Fibroblast of villous mesenchyme (primary cell): ENCODE measurements around the gene LTA. TPM values are rescaled to one million over a fixed set of nuclear protein-coding genes. Genes with fewer than 3 reads are reported as not detected.
"Not testable (repeated sequence)": the region's sequence is repeated elsewhere in the genome, so short reads cannot be mapped to it uniquely, and the experiment has no call there.

ENCODE experiments used
- DNase-seq: peaks from one replicate; pipeline ENCODE4 v3.0.0-alpha.2; 2010; ENCODE audit warnings: low read depth
- H3K4me3 ChIP-seq: 2 replicates; pipeline ENCODE4 v1.5.1; 2011; ENCODE audit warnings: low read depth, mild to moderate bottlenecking, low read length
- total RNA-seq: library from RNA; depleted of rRNA; stranded (reverse); fragments of >200 nt; gene quantifications from 2 replicates; pipeline ENCODE4 v1.2.3, GENCODE V29; 2012
- TF ChIP-seq, protein P1 (sequence below): IDR thresholded peaks from 2 replicates; pipeline ENCODE4 v1.5.1; 2012; ENCODE audit warnings: low read depth, mild to moderate bottlenecking, low read length; ENCODE audit not compliant: insufficient read depth

The LTA gene
- total RNA-seq, 1 donor, result not detected

DNA sequence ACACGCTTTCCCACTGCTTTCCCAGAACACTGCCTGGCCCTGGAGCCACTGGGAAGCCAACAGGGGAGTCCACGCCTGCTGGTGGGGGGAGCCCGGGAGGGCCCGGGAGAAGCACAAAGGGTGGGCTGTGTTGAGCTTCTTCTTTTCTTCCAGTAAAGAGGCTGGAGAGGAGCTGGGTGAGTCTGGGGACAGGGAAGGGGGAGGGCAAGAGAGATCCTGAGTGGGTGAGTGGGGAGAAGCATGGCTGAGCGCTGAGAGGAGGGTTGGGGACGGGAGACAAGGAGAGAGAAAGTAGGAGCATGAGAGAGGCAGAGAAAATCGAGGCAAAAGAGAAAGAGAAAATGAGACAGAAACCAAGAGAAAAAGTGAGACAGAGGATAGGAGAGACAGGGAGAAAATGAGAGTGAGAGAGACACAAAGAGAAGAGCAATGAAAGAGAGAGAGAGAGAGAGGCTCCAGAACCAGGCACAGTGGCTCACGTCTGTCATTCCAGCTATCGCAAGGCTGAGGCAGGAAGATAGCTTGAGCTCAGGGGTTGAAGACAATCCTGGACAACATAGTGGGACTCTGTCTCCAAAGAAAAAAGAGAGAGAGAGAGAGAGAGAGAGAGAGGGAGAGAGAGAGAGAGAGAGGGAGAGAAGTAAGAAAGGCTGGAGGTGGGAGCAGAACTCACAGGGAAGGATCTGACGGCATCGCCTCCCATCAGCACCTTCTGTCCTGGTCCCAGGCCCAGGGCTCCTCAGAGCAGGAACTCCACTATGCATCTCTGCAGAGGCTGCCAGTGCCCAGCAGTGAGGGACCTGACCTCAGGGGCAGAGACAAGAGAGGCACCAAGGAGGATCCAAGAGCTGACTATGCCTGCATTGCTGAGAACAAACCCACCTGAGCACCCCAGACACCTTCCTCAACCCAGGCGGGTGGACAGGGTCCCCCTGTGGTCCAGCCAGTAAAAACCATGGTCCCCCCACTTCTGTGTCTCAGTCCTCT is 16.0 kb downstream of the LTA start:
- H3K4me3 ChIP-seq, result no peak overlapping the region
- DNase-seq, result no peak
- TF ChIP-seq, protein P1, sequence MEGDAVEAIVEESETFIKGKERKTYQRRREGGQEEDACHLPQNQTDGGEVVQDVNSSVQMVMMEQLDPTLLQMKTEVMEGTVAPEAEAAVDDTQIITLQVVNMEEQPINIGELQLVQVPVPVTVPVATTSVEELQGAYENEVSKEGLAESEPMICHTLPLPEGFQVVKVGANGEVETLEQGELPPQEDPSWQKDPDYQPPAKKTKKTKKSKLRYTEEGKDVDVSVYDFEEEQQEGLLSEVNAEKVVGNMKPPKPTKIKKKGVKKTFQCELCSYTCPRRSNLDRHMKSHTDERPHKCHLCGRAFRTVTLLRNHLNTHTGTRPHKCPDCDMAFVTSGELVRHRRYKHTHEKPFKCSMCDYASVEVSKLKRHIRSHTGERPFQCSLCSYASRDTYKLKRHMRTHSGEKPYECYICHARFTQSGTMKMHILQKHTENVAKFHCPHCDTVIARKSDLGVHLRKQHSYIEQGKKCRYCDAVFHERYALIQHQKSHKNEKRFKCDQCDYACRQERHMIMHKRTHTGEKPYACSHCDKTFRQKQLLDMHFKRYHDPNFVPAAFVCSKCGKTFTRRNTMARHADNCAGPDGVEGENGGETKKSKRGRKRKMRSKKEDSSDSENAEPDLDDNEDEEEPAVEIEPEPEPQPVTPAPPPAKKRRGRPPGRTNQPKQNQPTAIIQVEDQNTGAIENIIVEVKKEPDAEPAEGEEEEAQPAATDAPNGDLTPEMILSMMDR, result no peak

DNA sequence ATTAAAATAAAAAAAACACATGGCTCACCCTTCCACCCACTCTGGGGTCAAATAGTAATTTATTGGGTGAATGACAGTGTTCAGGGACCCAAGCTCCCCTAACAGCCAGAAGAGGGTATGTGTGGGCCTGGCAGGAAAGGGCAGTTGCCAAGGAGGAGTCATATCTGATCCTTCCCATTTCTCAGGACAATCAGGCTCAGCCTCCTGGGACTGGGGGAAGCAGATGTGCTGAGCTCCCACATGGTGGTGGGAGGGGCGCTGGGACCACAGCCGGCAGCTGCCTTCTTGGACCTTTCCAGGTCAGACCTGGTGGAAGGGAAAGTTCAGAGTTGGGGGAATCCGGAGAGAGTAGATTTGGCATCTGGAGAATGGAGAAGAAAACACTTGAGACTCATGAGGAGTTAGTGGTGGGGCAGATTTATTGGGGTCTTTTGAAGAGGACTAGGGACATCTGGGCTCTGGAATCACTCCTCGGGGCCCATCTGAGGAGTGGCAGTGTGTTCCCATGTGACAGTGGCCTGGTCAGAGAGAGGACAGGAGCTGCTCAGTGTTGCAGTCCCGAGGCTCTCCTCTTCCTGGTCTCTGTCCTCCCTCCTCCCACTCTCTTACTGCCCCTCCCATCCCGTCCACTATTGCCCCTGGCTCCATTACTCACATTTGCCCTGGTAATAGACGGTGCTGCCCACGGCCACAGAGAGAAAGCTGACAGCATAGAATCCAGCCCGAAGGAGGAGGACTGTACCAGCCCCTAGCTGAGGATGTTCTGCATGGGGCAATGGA is 17.0 kb downstream of the LTA start:
- DNase-seq, result no peak
- TF ChIP-seq, protein P1, result no peak
- no peak overlapping the region for H3K4me3 ChIP-seq

DNA sequence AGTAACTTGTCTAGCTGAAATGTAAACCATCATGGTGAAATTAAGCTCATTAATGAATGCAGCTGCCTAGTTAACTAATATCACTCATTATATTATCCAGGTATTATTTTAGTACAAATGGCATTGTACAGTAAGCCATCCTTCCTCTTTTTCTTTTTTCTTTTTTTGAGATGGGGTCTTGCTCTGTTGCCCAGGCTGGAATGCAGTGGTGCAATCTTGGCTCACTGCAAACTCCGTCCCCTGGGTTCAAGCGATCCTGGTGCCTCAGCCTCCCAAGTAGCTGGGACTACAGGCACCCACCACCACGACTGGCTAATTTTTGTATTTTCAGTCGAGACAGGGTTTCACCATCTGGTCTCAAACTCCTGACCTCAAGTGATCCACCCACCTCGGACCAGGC is 18.6 kb downstream of the LTA start:
- H3K4me3 ChIP-seq, DNase-seq: not testable (repeated sequence)

DNA sequence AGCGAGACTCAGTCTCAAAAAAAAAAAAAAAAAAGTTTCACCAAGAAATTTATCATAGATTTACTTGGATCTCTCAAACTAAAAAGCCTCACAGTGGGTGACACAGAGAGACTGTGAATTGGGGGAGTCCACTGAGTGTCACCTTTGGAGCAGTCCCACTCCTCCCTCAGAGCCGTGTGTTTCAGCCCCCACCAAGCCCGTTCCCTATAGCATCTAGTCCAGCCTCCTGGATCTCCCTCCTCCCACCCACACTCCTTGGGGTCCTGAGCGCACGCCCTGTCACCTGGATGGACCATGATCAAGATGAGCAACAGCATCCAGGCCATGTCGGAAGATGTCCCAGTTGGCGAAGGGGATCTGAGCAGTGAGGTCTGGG is 20.3 kb downstream of the LTA start:
- H3K4me3 ChIP-seq, result no peak overlapping the region
- DNase-seq, result no peak
- TF ChIP-seq, protein P1, result no peak

DNA sequence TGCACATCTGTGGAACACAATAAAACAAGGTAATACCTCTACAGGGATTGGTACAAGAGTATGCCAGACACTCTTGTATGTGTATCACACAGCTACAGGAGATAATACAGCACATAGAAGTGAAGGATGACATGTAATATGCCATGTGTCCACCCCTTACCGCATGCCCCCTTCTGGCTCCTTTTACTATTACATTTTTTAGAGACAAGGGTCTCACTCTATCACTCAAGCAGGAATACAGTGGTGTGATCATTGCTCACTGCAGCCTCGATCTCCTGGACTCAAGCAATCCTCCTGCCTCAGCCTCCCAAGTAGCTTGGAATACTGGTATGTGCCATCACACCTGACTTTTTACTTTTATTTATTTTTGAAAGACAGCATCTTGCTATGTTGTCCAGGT is 24.9 kb downstream of the LTA start:
- TF ChIP-seq, protein P1, result peak; percentile 46
- peak; percentile 41 for DNase-seq
- H3K4me3 ChIP-seq, result no peak overlapping the region

DNA sequence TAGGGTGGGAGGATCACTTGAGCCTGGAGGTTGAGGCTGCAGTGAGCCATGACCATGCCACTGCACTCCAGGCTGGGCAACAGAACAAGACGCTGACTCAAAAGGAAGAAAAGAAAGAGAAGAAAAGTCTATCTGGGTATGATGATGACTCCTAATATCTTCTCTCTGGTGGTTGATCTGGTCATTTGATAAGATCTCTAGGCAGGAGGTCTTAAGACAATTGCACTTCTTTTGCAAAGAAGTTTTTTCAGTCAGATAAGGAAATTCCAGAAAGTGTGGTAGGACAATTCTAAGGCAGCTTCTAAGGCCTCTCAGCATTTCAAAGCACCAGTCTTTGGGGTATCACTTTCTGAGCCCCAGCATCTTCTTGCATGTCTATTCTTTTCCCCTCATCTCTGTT is 35.2 kb downstream of the LTA start:
- no peak overlapping the region for H3K4me3 ChIP-seq
- DNase-seq, result no peak
- TF ChIP-seq, protein P1, result no peak
